22Rv1 (cell line): ENCODE results near the gene RNF227.

Experiments
- CTCF ChIP-seq: fragments of 450-650 bp; IDR thresholded peaks from 2 replicates; pipeline ENCODE4 v1.5.1; 2017; ENCODE audit warnings: mild to moderate bottlenecking
- ZFX ChIP-seq: fragments of 450-650 bp; IDR thresholded peaks from 2 replicates; pipeline ENCODE4 v1.6.1; 2017; ENCODE audit warnings: antibody characterized with exemption, borderline replicate concordance

GRCh38 chr17:7910281-7910680 is 5.8 kb downstream of the RNF227 start:
- TF ChIP-seq CTCF (no peak), ZFX (no peak)
